Lower leg skin (tissue), 3 donors: ENCODE results near the gene AP3D1.

Source experiments
- CTCF ChIP-seq, 3 donors: fragments of 450-650 bp; IDR thresholded peaks; one replicate each; pipeline ENCODE4 v1.5.1; 2016; ENCODE audit warnings: antibody characterized with exemption in 3 of 3, mild to moderate bottlenecking in 3 of 3, moderate library complexity in 2 of 3
- POLR2A ChIP-seq, 2 donors: fragments of 450-650 bp; IDR thresholded peaks; one replicate each; pipeline ENCODE4 v1.6.1; 2016 to 2017; ENCODE audit warnings: antibody characterized with exemption in 2 of 2, mild to moderate bottlenecking in 1 of 2, moderate library complexity in 1 of 2

GRCh38 chr19:2115911-2116426 lies 35.4 kb downstream of the AP3D1 start:
- no peak for TF ChIP-seq CTCF (IDR thresholded peaks at IDR 0.05)
- TF ChIP-seq POLR2A (IDR thresholded peaks at IDR 0.05), result no peak
